Measurements from ENCODE around the gene EPN3. TPM values are rescaled to one million over a fixed set of nuclear protein-coding genes. Genes with fewer than 3 reads are reported as not detected.

EPN3 gene
- total and polyA plus RNA-seq, 2 experiments from 2014 or later, result 2.7 to 11.5 TPM

GRCh38 chr17:50561746-50562141 lies 29.2 kb downstream of the EPN3 start:
- Histone ChIP-seq H3K4me3 (no peak overlapping the region), H3K36me3 (replicated peaks; ENCODE audit: insufficient read depth, low read depth) (no peaks in the 10 kb centered on the region), H3K79me2 (no peaks in the 10 kb centered on the region), H4K20me1 (ENCODE audit: insufficient read depth, poor library complexity, severe bottlenecking) (no peaks in the 10 kb centered on the region), H3K4me2 (peak overlapping the region; percentile 91), H3K27me3 (peaks cover 69% of the 10 kb centered on the region), H3K4me1 (ENCODE audit: insufficient read depth) (peaks cover 50% of the 10 kb centered on the region), H3K9me2 (replicated peaks; ENCODE audit: insufficient read depth) (no peaks in the 10 kb centered on the region), H3K9me3 (ENCODE audit: low read depth) (no peaks in the 10 kb centered on the region), H3K27ac (no peak overlapping the region), H2AFZ (peak overlapping the region; percentile 37)
- peak; percentile 33 for DNase-seq (ENCODE audit: low spot score)
- 0% methylated on average over 2 of the region's 27 CpGs for WGBS (ENCODE audit: low lambda C conversion rate, missing lambda C conversion rate)
- TF ChIP-seq CTCF (IDR thresholded peaks at IDR 0.05; ENCODE audit: poor library complexity), result no peak
- TF ChIP-seq EZH2 (IDR thresholded peaks at IDR 0.05; ENCODE audit: borderline replicate concordance), result no peak
- no peak for TF ChIP-seq EZH2phosphoT487 (IDR thresholded peaks at IDR 0.05; ENCODE audit: low read depth, severe bottlenecking, unreplicated experiment)

GRCh38 chr17:50562242-50563091 lies 29.9 kb downstream of the EPN3 start:
- Histone ChIP-seq H3K79me2 (no peaks in the 10 kb centered on the region), H4K20me1 (ENCODE audit: insufficient read depth, poor library complexity, severe bottlenecking) (no peaks in the 10 kb centered on the region), H2AFZ (no peak overlapping the region), H3K9me2 (replicated peaks; ENCODE audit: insufficient read depth) (no peaks in the 10 kb centered on the region), H3K27ac (peak overlapping the region; percentile 73), H3K4me3 (no peak overlapping the region), H3K4me1 (ENCODE audit: insufficient read depth) (peaks cover 50% of the 10 kb centered on the region), H3K27me3 (peaks cover 69% of the 10 kb centered on the region), H3K36me3 (replicated peaks; ENCODE audit: insufficient read depth, low read depth) (no peaks in the 10 kb centered on the region), H3K4me2 (peak overlapping the region; percentile 91), H3K9me3 (ENCODE audit: low read depth) (no peaks in the 10 kb centered on the region)
- 12% methylated on average over 20 of the region's 22 CpGs for WGBS (ENCODE audit: low lambda C conversion rate, missing lambda C conversion rate)
- DNase-seq (ENCODE audit: low spot score), result no peak
- TF ChIP-seq EZH2phosphoT487 (IDR thresholded peaks at IDR 0.05; ENCODE audit: low read depth, severe bottlenecking, unreplicated experiment) (peak; percentile 55), EZH2 (IDR thresholded peaks at IDR 0.05; ENCODE audit: borderline replicate concordance) (peak; percentile 80), CTCF (IDR thresholded peaks at IDR 0.05; ENCODE audit: poor library complexity) (no peak)

GRCh38 chr17:50563092-50563511 lies 30.6 kb downstream of the EPN3 start:
- Histone ChIP-seq H3K79me2 (no peaks in the 10 kb centered on the region), H3K4me2 (peak overlapping the region; percentile 91), H4K20me1 (ENCODE audit: insufficient read depth, poor library complexity, severe bottlenecking) (no peaks in the 10 kb centered on the region), H3K4me3 (no peak overlapping the region), H2AFZ (no peak overlapping the region), H3K27ac (peak overlapping the region; percentile 77), H3K9me3 (ENCODE audit: low read depth) (no peaks in the 10 kb centered on the region), H3K27me3 (peaks cover 68% of the 10 kb centered on the region), H3K36me3 (replicated peaks; ENCODE audit: insufficient read depth, low read depth) (no peaks in the 10 kb centered on the region), H3K9me2 (replicated peaks; ENCODE audit: insufficient read depth) (no peaks in the 10 kb centered on the region), H3K4me1 (ENCODE audit: insufficient read depth) (peaks cover 50% of the 10 kb centered on the region)
- DNase-seq (ENCODE audit: low spot score), result no peak
- WGBS (ENCODE audit: low lambda C conversion rate, missing lambda C conversion rate), result 38% methylated on average over 4 of the region's 4 CpGs
- no peak for TF ChIP-seq EZH2 (IDR thresholded peaks at IDR 0.05; ENCODE audit: borderline replicate concordance)
- no peak for TF ChIP-seq EZH2phosphoT487 (IDR thresholded peaks at IDR 0.05; ENCODE audit: low read depth, severe bottlenecking, unreplicated experiment)

- DNase-seq (ENCODE audit: low spot score), result peak; percentile 74
- Histone ChIP-seq H3K4me1 (ENCODE audit: insufficient read depth) (peaks cover 36% of the 10 kb centered on the region), H3K36me3 (replicated peaks; ENCODE audit: insufficient read depth, low read depth) (no peaks in the 10 kb centered on the region), H3K4me3 (no peak overlapping the region), H3K79me2 (no peaks in the 10 kb centered on the region), H2AFZ (no peak overlapping the region), H3K27ac (peak overlapping the region; percentile 94), H3K27me3 (peaks cover 54% of the 10 kb centered on the region), H3K9me2 (replicated peaks; ENCODE audit: insufficient read depth) (no peaks in the 10 kb centered on the region), H4K20me1 (ENCODE audit: insufficient read depth, poor library complexity, severe bottlenecking) (no peaks in the 10 kb centered on the region), H3K4me2 (peak overlapping the region; percentile 69), H3K9me3 (ENCODE audit: low read depth) (no peaks in the 10 kb centered on the region)
- TF ChIP-seq EZH2 (IDR thresholded peaks at IDR 0.05; ENCODE audit: borderline replicate concordance), result no peak
- no peak for TF ChIP-seq CTCF (IDR thresholded peaks at IDR 0.05; ENCODE audit: poor library complexity)
- TF ChIP-seq EZH2phosphoT487 (IDR thresholded peaks at IDR 0.05; ENCODE audit: low read depth, severe bottlenecking, unreplicated experiment), result no peak
- WGBS (ENCODE audit: low lambda C conversion rate, missing lambda C conversion rate), result 35% methylated on average over 17 of the region's 19 CpGs
Observed at GRCh38 chr17:50564916-50565315, 32.4 kb downstream of the EPN3 start.
